ENCODE results near the gene TMEM145.

TMEM145 gene

DNA sequence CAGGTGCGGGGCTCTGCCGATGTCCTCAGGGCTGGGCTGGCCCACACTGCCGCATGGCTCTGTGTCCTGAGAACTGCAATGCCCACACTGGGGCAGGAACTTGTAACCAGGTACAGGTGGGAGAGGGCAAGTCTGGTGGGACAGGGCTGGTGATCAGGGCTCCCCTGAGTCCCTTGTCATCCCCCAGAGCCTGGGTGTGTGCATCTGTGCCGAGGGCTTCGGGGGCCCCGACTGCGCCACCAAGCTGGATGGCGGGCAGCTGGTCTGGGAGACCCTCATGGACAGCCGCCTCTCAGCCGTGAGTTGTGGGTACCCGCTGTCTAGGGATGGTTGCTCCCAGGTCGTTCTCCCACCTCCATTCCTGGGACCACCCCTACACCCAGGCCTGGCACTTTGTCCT lies 42.8 kb downstream of the TMEM145 start:
- DNase-seq (ENCODE audit: low read depth): no peak
- H3K4me3 ChIP-seq (ENCODE audit: low read length): no peak overlapping the region
- TF ChIP-seq CTCF (conservative IDR thresholded peaks at IDR 0.05; ENCODE audit: low read depth, low read length): no peak

GRCh38 chr19:42356686-42357085 lies 43.6 kb downstream of the TMEM145 start:
- no peak for DNase-seq (ENCODE audit: low read depth)
- H3K4me3 ChIP-seq (ENCODE audit: low read length): no peak overlapping the region
- no peak for TF ChIP-seq CTCF (conservative IDR thresholded peaks at IDR 0.05; ENCODE audit: low read depth, low read length)

- no peak overlapping the region for H3K4me3 ChIP-seq (ENCODE audit: low read length)
- no peak for TF ChIP-seq CTCF (conservative IDR thresholded peaks at IDR 0.05; ENCODE audit: low read depth, low read length)
- DNase-seq (ENCODE audit: low read depth): no peak
These were observed 44.2 kb downstream of the TMEM145 start for GRCh38 chr19:42357290-42357689.

- peak; percentile 13 for TF ChIP-seq CTCF (conservative IDR thresholded peaks at IDR 0.05; ENCODE audit: low read depth, low read length)
- no peak overlapping the region for H3K4me3 ChIP-seq (ENCODE audit: low read length)
- DNase-seq (ENCODE audit: low read depth): no peak
These were observed 47.9 kb downstream of the TMEM145 start for GRCh38 chr19:42360787-42361544.

- no peak for TF ChIP-seq CTCF (conservative IDR thresholded peaks at IDR 0.05; ENCODE audit: low read depth, low read length)
- H3K4me3 ChIP-seq (ENCODE audit: low read length): no peak overlapping the region
- no peak for DNase-seq (ENCODE audit: low read depth)
These were observed 48.4 kb downstream of the TMEM145 start for GRCh38 chr19:42361545-42361910.

- H3K4me3 ChIP-seq (ENCODE audit: low read length): no peak overlapping the region
- TF ChIP-seq CTCF (conservative IDR thresholded peaks at IDR 0.05; ENCODE audit: low read depth, low read length): no peak
- DNase-seq (ENCODE audit: low read depth): no peak
These were observed 49.2 kb downstream of the TMEM145 start for GRCh38 chr19:42362342-42362741.

- no peak for TF ChIP-seq CTCF (conservative IDR thresholded peaks at IDR 0.05; ENCODE audit: low read depth, low read length)
- no peak overlapping the region for H3K4me3 ChIP-seq (ENCODE audit: low read length)
These were observed 49.9 kb downstream of the TMEM145 start for GRCh38 chr19:42362891-42363440.

More at GRCh38 chr19:42362891-42363440, 49.9 kb downstream of the TMEM145 start:
- DNase-seq (ENCODE audit: low read depth): no peak

Measured in retinal pigment epithelial cell (primary cell).